ENCODE measurements around the gene RBMS3.

- TF ChIP-seq CTCF (IDR thresholded peaks at IDR 0.05; ENCODE audit: control extremely low read depth in 1 of 3, insufficient read depth in 1 of 3, low read depth in 1 of 3, low read length in 3 of 3), result no peak
- TF ChIP-seq SP1 (IDR thresholded peaks at IDR 0.05; ENCODE audit: low read depth, low read length), result no peak
- TF ChIP-seq ZNF274 (IDR thresholded peaks at IDR 0.05; ENCODE audit: borderline replicate concordance, extremely low read depth, low read length), result no peak
- TF ChIP-seq JUND (IDR thresholded peaks at IDR 0.05; ENCODE audit: low read length), result no peak
- no peak for TF ChIP-seq CEBPB (IDR thresholded peaks at IDR 0.05; ENCODE audit: low read depth, low read length)
- TF ChIP-seq RXRA (IDR thresholded peaks at IDR 0.05; ENCODE audit: insufficient read depth, low read depth, low read length), result no peak
- TF ChIP-seq RAD21 (IDR thresholded peaks at IDR 0.05 in 1 of 2, conservative IDR thresholded peaks at IDR 0.05 in 1 of 2; ENCODE audit: low read depth in 2 of 2, low read length in 2 of 2), result no peak
- TF ChIP-seq POLR2A (IDR thresholded peaks at IDR 0.05; ENCODE audit: control extremely low read depth in 1 of 2, low read depth in 2 of 2, low read length in 2 of 2), result no peak
- TF ChIP-seq TAF1 (IDR thresholded peaks at IDR 0.05; ENCODE audit: low read depth, low read length), result no peak
- no peak for TF ChIP-seq GABPA (IDR thresholded peaks at IDR 0.05; ENCODE audit: borderline replicate concordance, insufficient read depth, low read length)
- no peak for TF ChIP-seq MAX (IDR thresholded peaks at IDR 0.05)
- no peak for TF ChIP-seq ATF2 (IDR thresholded peaks at IDR 0.05; ENCODE audit: low read length)
Measured at GRCh38 chr3:29240248-29240647, 40.6 kb upstream of the RBMS3 start.
